ACC112 (cell line): ENCODE measurements around the gene MDP1.

Experiments
- H2AFZ ChIP-seq: fragments of 200-600 bp; sonication (generic); one replicate; pipeline ENCODE4 v1.6.0; 2017; ENCODE audit warnings: antibody characterized with exemption, low read length; ENCODE audit not compliant: unreplicated experiment
- H3K27ac ChIP-seq: fragments of 200-600 bp; sonication (generic); 2 replicates; pipeline ENCODE4 v1.5.1; 2014; ENCODE audit warnings: low read depth, mild to moderate bottlenecking, antibody characterized with exemption, low read length, moderate library complexity
- H3K27me3 ChIP-seq: fragments of 200-600 bp; sonication (generic); 2 replicates; pipeline ENCODE4 v1.6.1; 2014; ENCODE audit warnings: mild to moderate bottlenecking, antibody characterized with exemption, low read length, moderate library complexity, mixed read lengths; ENCODE audit not compliant: insufficient read depth
- H3K36me3 ChIP-seq: fragments of 200-600 bp; sonication (generic); 2 replicates; pipeline ENCODE4 v1.6.1; 2016; ENCODE audit warnings: mild to moderate bottlenecking, antibody characterized with exemption, low read length, moderate library complexity, mixed read lengths; ENCODE audit not compliant: insufficient read depth
- H3K4me1 ChIP-seq: fragments of 200-600 bp; sonication (generic); one replicate; pipeline ENCODE4 v1.6.1; 2016; ENCODE audit warnings: low read length, mixed read lengths; ENCODE audit not compliant: insufficient read depth, unreplicated experiment, control insufficient read depth
- H3K4me3 ChIP-seq: fragments of 200-600 bp; sonication (generic); 2 replicates; pipeline ENCODE4 v1.5.1; 2014; ENCODE audit warnings: mild to moderate bottlenecking, low read depth, low read length
- H3K79me2 ChIP-seq: fragments of 200-600 bp; sonication (generic); one replicate; pipeline ENCODE4 v1.6.0; 2016; ENCODE audit warnings: low read length; ENCODE audit not compliant: control insufficient read depth, unreplicated experiment, insufficient read depth

MDP1 gene

GRCh38 chr14:24195186-24196070, 20.4 kb downstream of the MDP1 start, which contains the start of gene TM9SF1:
Gene TM9SF1, minus strand, starts transcription at chr14:24195441. Its CDS starts 422 bp downstream, at chr14:24195019.
- peaks cover 50% of the 10 kb centered on the region for H3K79me2 ChIP-seq
- peaks cover 13% of the 10 kb centered on the region for H3K36me3 ChIP-seq
- peak within 1 kb of the TSS; percentile 94 for H2AFZ ChIP-seq
- H3K4me3 ChIP-seq: peak within 1 kb of the TSS; percentile 96
- H3K4me1 ChIP-seq: peaks cover 17% of the 10 kb centered on the region
- peak within 1 kb of the TSS; percentile 94 for H3K27ac ChIP-seq
- no peaks in the 10 kb centered on the region for H3K27me3 ChIP-seq

- H3K79me2 ChIP-seq: peaks cover 50% of the 10 kb centered on the region
- H2AFZ ChIP-seq: peak overlapping the region; percentile 94
These were observed 21.0 kb downstream of the MDP1 start for GRCh38 chr14:24194873-24195185.

GRCh38 chr14:24194186-24194872, 21.5 kb downstream of the MDP1 start:
- H3K27me3 ChIP-seq: no peaks in the 10 kb centered on the region
- H3K36me3 ChIP-seq: peaks cover 19% of the 10 kb centered on the region
- H3K27ac ChIP-seq: peak overlapping the region; percentile 94
- H3K79me2 ChIP-seq: peaks cover 50% of the 10 kb centered on the region
- peaks cover 17% of the 10 kb centered on the region for H3K4me1 ChIP-seq
- peak overlapping the region; percentile 94 for H2AFZ ChIP-seq
- H3K4me3 ChIP-seq: peak overlapping the region; percentile 96

More at GRCh38 chr14:24194873-24195185, 21.0 kb downstream of the MDP1 start:
- Histone ChIP-seq H3K27me3 (no peaks in the 10 kb centered on the region), H3K36me3 (peaks cover 19% of the 10 kb centered on the region), H3K4me1 (peaks cover 17% of the 10 kb centered on the region), H3K4me3 (peak overlapping the region; percentile 96), H3K27ac (peak overlapping the region; percentile 94)

- Histone ChIP-seq H3K4me3 (no peak overlapping the region), H3K79me2 (peaks cover 43% of the 10 kb centered on the region), H3K4me1 (peaks cover 18% of the 10 kb centered on the region), H2AFZ (no peak overlapping the region), H3K36me3 (peaks cover 19% of the 10 kb centered on the region), H3K27me3 (no peaks in the 10 kb centered on the region), H3K27ac (no peak overlapping the region)
These were observed 22.9 kb downstream of the MDP1 start for GRCh38 chr14:24192933-24193332.

- Histone ChIP-seq H2AFZ (no peak overlapping the region), H3K27me3 (no peaks in the 10 kb centered on the region), H3K36me3 (peaks cover 19% of the 10 kb centered on the region), H3K4me3 (no peak overlapping the region), H3K27ac (no peak overlapping the region), H3K4me1 (peaks cover 16% of the 10 kb centered on the region), H3K79me2 (peaks cover 36% of the 10 kb centered on the region)
These were observed 25.4 kb downstream of the MDP1 start for GRCh38 chr14:24190416-24190815.

GRCh38 chr14:24189460-24189859, 26.4 kb downstream of the MDP1 start:
- peak overlapping the region; percentile 90; the same call in 1 of the 2 replicates for H3K4me3 ChIP-seq
- H3K27me3 ChIP-seq: no peaks in the 10 kb centered on the region
- peaks cover 19% of the 10 kb centered on the region for H3K36me3 ChIP-seq
- H2AFZ ChIP-seq: no peak overlapping the region
- peaks cover 13% of the 10 kb centered on the region for H3K4me1 ChIP-seq
- peak overlapping the region; percentile 18 for H3K27ac ChIP-seq
- peaks cover 27% of the 10 kb centered on the region for H3K79me2 ChIP-seq

- peaks cover 19% of the 10 kb centered on the region for H3K36me3 ChIP-seq
- H3K27me3 ChIP-seq: no peaks in the 10 kb centered on the region
- H3K27ac ChIP-seq: peak overlapping the region; percentile 18
- no peak overlapping the region for H2AFZ ChIP-seq
- H3K79me2 ChIP-seq: peaks cover 22% of the 10 kb centered on the region
- peak overlapping the region; percentile 90 for H3K4me3 ChIP-seq
- peaks cover 9% of the 10 kb centered on the region for H3K4me1 ChIP-seq
These were observed 26.8 kb downstream of the MDP1 start for GRCh38 chr14:24189059-24189375.

GRCh38 chr14:24188251-24189058, 27.4 kb downstream of the MDP1 start, which contains the start of gene IPO4:
Gene IPO4, minus strand, starts transcription at chr14:24188816. Its CDS starts 29 bp downstream, at chr14:24188787.
- peaks cover 6% of the 10 kb centered on the region for H3K4me1 ChIP-seq
- no peaks in the 10 kb centered on the region for H3K27me3 ChIP-seq
- peak within 1 kb of the TSS; percentile 90 for H3K4me3 ChIP-seq
- H3K79me2 ChIP-seq: peaks cover 19% of the 10 kb centered on the region
- H2AFZ ChIP-seq: peak within 1 kb of the TSS; percentile 15
- H3K36me3 ChIP-seq: peaks cover 19% of the 10 kb centered on the region
- peak within 1 kb of the TSS; percentile 45 for H3K27ac ChIP-seq

- Histone ChIP-seq H3K4me3 (peak overlapping the region; percentile 90), H3K27ac (no peak overlapping the region), H3K36me3 (peaks cover 13% of the 10 kb centered on the region), H3K79me2 (peaks cover 13% of the 10 kb centered on the region), H2AFZ (no peak overlapping the region), H3K27me3 (no peaks in the 10 kb centered on the region), H3K4me1 (peaks cover 6% of the 10 kb centered on the region)
These were observed 28.3 kb downstream of the MDP1 start for GRCh38 chr14:24187539-24187915.

- H3K27me3 ChIP-seq: no peaks in the 10 kb centered on the region
- H3K27ac ChIP-seq: no peak overlapping the region
- peaks cover 11% of the 10 kb centered on the region for H3K79me2 ChIP-seq
- H3K36me3 ChIP-seq: 0 out of 2 replicates have a peak, but pooled peaks cover 8% of the 10 kb centered on the region
- peaks cover 6% of the 10 kb centered on the region for H3K4me1 ChIP-seq
- peak overlapping the region; percentile 90; the same call in 1 of the 2 replicates for H3K4me3 ChIP-seq
- no peak overlapping the region for H2AFZ ChIP-seq
These were observed 28.9 kb downstream of the MDP1 start for GRCh38 chr14:24186831-24187538.
